HepG2 (cell line): ENCODE data around the gene ERBB4. TPM values are rescaled to one million over a fixed set of nuclear protein-coding genes. Genes with fewer than 3 reads are reported as not detected.

Experiments used
- ATAC-seq: fragments of 200-7000 bp; cut with Tn5 transposase; 3 replicates; pipeline ENCODE4 v1.9.1; 2020; ENCODE audit warnings: mild to moderate bottlenecking, moderate library complexity
- BruUV-seq: library from RNA; stranded (reverse); fragments of 400-500 nt; replicated peaks from 2 replicates; lab custom pipeline; 2021; lab: Mats Ljungman, UMichigan
- CTCF ChIA-PET: fragments of 300-600 bp; formaldehyde crosslinking; extraction: SDS; loops from one replicate; lab custom pipeline; 2021; ENCODE audit warnings: low total read pairs, inconsistent platforms, low intra/inter-chr PET ratio; lab: Yijun Ruan, JAX
- POLR2A ChIA-PET: fragments of 350-600 bp; sonication (Branson Sonifier 250); formaldehyde crosslinking; loops from one replicate; lab custom pipeline; 2020; ENCODE audit warnings: antibody characterized with exemption, inconsistent platforms; lab: Yijun Ruan, JAX
- DNase-seq: peaks from one replicate; pipeline ENCODE4 v3.0.0-alpha.2; 2015; ENCODE audit warnings: low spot score
- FAIRE-seq: peaks from 3 replicates; lab custom pipeline; 2011; peaks lifted over from hg19 to GRCh38; lab: Jason Lieb, UNC
- H2AFZ ChIP-seq: one replicate; pipeline ENCODE4 v1.6.1; 2011; ENCODE audit warnings: low read length, inconsistent platforms
- H3K27ac ChIP-seq: fragments of 300-600 bp; 3 replicates; pipeline ENCODE4 v1.8.0; 2011; ENCODE audit warnings: mixed run types, mild to moderate bottlenecking, mixed read lengths, low read length, inconsistent platforms; ENCODE audit not compliant: insufficient read depth; ENCODE audit errors: extremely low read length
- H3K27me3 ChIP-seq, 2 experiments: fragments of 200-600 bp in 1 of 2; 2 replicates in 1 of 2; 3 replicates in 1 of 2; pipeline versions ENCODE4 v1.6.0 to v1.8.0; 2011; ENCODE audit warnings: low read length in 2 of 2, mild to moderate bottlenecking in 2 of 2, moderate library complexity in 2 of 2, inconsistent platforms in 1 of 2; ENCODE audit not compliant: insufficient read depth in 2 of 2, control insufficient read depth in 1 of 2
- H3K36me3 ChIP-seq, 2 experiments: fragments of 200-600 bp in 1 of 2; replicated peaks in 1 of 2; 2 replicates in 1 of 2; 3 replicates in 1 of 2; pipeline versions ENCODE4 v1.5.1 to v1.8.0; 2011; ENCODE audit warnings: low read length in 2 of 2, inconsistent platforms in 1 of 2; ENCODE audit not compliant: insufficient read depth in 2 of 2, control insufficient read depth in 1 of 2
- H3K4me1 ChIP-seq: 2 replicates; pipeline ENCODE4 v1.5.1; 2012; ENCODE audit warnings: low read length, inconsistent platforms; ENCODE audit not compliant: insufficient read depth
- H3K4me2 ChIP-seq: 2 replicates; pipeline ENCODE4 v1.6.0; 2011; ENCODE audit warnings: low read depth, low read length, inconsistent platforms
- H3K4me3 ChIP-seq, 3 experiments: fragments of 200-600 bp in 1 of 3; sonication (generic), shearing (Covaris generic) in 1 of 3; replicated peaks in 1 of 3; 2 replicates each; pipeline ENCODE4 v1.5.1; 2011 to 2016; ENCODE audit warnings: low read length in 3 of 3, inconsistent platforms in 2 of 3, low read depth in 2 of 3, mild to moderate bottlenecking in 2 of 3, control low read depth in 1 of 3, mixed read lengths in 1 of 3; ENCODE audit not compliant: insufficient read depth in 1 of 3
- H3K79me2 ChIP-seq: one replicate; pipeline ENCODE4 v1.6.1; 2011; ENCODE audit warnings: low read length, inconsistent platforms; ENCODE audit not compliant: insufficient read depth
- H3K9ac ChIP-seq: 2 replicates; pipeline ENCODE4 v1.6.0; 2011; ENCODE audit warnings: mild to moderate bottlenecking, low read depth, low read length, inconsistent platforms; ENCODE audit not compliant: insufficient read depth
- H3K9me3 ChIP-seq: 2 replicates; pipeline ENCODE4 v1.5.1; 2012; ENCODE audit warnings: mild to moderate bottlenecking, low read length
- H4K20me1 ChIP-seq: 2 replicates; pipeline ENCODE4 v1.6.0; 2011; ENCODE audit warnings: inconsistent platforms, mild to moderate bottlenecking, low read length, moderate library complexity; ENCODE audit not compliant: insufficient read depth
- ATF3 ChIP-seq: sonication (generic); formaldehyde crosslinking; IDR thresholded peaks from 2 replicates; pipeline ENCODE4 v1.4.0; 2020; ENCODE audit warnings: missing genetic modification reagents
- CAMTA2 ChIP-seq: sonication (generic); formaldehyde crosslinking; IDR thresholded peaks from 2 replicates; pipeline ENCODE4 v1.4.0; 2020; ENCODE audit warnings: mild to moderate bottlenecking, missing genetic modification reagents, borderline replicate concordance
- EP300 ChIP-seq, 3 experiments: sonication (generic) in 1 of 3; formaldehyde crosslinking in 1 of 3; IDR thresholded peaks; 2 replicates each; pipeline versions ENCODE4 v1.5.1 to v1.6.1; 2011 to 2020; ENCODE audit warnings: low read depth in 2 of 3, low read length in 2 of 3, borderline replicate concordance in 1 of 3, improper control_type of control experiment in 1 of 3, mild to moderate bottlenecking in 1 of 3, missing genetic modification reagents in 1 of 3, moderate library complexity in 1 of 3
- EZH2 ChIP-seq: conservative IDR thresholded peaks from 2 replicates; pipeline ENCODE4 v1.6.1; 2012; ENCODE audit warnings: mild to moderate bottlenecking, low read depth, low read length, moderate library complexity
- GATAD2A ChIP-seq: IDR thresholded peaks from 2 replicates; pipeline ENCODE4 v1.6.1; 2016
- GLMP ChIP-seq: sonication (generic); formaldehyde crosslinking; IDR thresholded peaks from 2 replicates; pipeline ENCODE4 v1.9.0; 2021; ENCODE audit warnings: missing genetic modification reagents, mild to moderate bottlenecking, borderline replicate concordance
- IRF9 ChIP-seq: sonication (generic); formaldehyde crosslinking; IDR thresholded peaks from 2 replicates; pipeline ENCODE4 v1.8.0; 2022; ENCODE audit warnings: missing genetic modification reagents, mild to moderate bottlenecking, borderline replicate concordance
- NAIF1 ChIP-seq: sonication (generic); formaldehyde crosslinking; IDR thresholded peaks from 2 replicates; pipeline ENCODE4 v1.5.0; 2020; ENCODE audit warnings: mild to moderate bottlenecking, missing genetic modification reagents, borderline replicate concordance
- NRL ChIP-seq: sonication (generic); formaldehyde crosslinking; IDR thresholded peaks from 2 replicates; pipeline ENCODE4 v1.5.0; 2020; ENCODE audit warnings: missing genetic modification reagents, mild to moderate bottlenecking, moderate library complexity, borderline replicate concordance
- SOX5 ChIP-seq: IDR thresholded peaks from 2 replicates; pipeline ENCODE4 v1.6.1; 2016; ENCODE audit warnings: borderline replicate concordance
- TSC22D2 ChIP-seq: sonication (generic); formaldehyde crosslinking; IDR thresholded peaks from 2 replicates; pipeline ENCODE4 v1.5.1; 2020; ENCODE audit warnings: missing genetic modification reagents, mild to moderate bottlenecking, borderline replicate concordance
- ZNF468 ChIP-seq: sonication (generic); formaldehyde crosslinking; IDR thresholded peaks from 2 replicates; pipeline ENCODE4 v1.8.0; 2022; ENCODE audit warnings: mild to moderate bottlenecking, moderate library complexity, missing genetic modification reagents
- ZNF484 ChIP-seq: sonication (generic); formaldehyde crosslinking; IDR thresholded peaks from 2 replicates; pipeline ENCODE4 v1.5.1; 2020; ENCODE audit warnings: mild to moderate bottlenecking, low read depth, missing genetic modification reagents, borderline replicate concordance
- ZNF501 ChIP-seq: sonication (generic); formaldehyde crosslinking; IDR thresholded peaks from 2 replicates; pipeline ENCODE4 v1.5.1; 2020; ENCODE audit warnings: mild to moderate bottlenecking, moderate library complexity, missing genetic modification reagents
- ZNF891 ChIP-seq: sonication (generic); formaldehyde crosslinking; IDR thresholded peaks from 2 replicates; pipeline ENCODE4 v1.5.0; 2020; ENCODE audit warnings: mild to moderate bottlenecking, missing genetic modification reagents
- WGBS: methylation state at CpG from one replicate; pipeline ENCODE4 v1.1.6; 2017; ENCODE audit warnings: low lambda C conversion rate; 5-methylcytosine and 5-hydroxymethylcytosine counted together
- in situ Hi-C: cut with HindIII; loops from 2 replicates; pipeline ENCODE4 v1.10.0; 2017; ENCODE audit warnings: low pct_unique_long_range_greater_than_20kb; ENCODE audit not compliant: extremely low pct_ligation_motif_present
- intact Hi-C: fragments of 100-400 bp; cut with micrococcal nuclease; formaldehyde crosslinking; loops from one replicate; pipeline ENCODE4 v1.10.0; 2022; ENCODE audit not compliant: unreplicated experiment
- polyA plus RNA-seq, 8 experiments: library from polyadenylated mRNA; depleted of rRNA in 3 of 8; stranded (reverse) in 7 of 8; unstranded in 1 of 8; fragments of >200 nt; fragmentation: Illumina TruSeq in 4 of 8; extraction: Trizol in 4 of 8; gene quantifications; 2 replicates each; pipeline versions ENCODE4 v1.2.1 to v1.2.3, GENCODE V29; 2011 to 2016; ENCODE audit warnings: low read depth in 4 of 8, missing spikeins in 1 of 8, mixed read lengths in 1 of 8; ENCODE audit not compliant: insufficient read depth in 1 of 8
- total RNA-seq, 5 experiments: library from RNA; depleted of rRNA; stranded (reverse); fragments of >200 nt; fragmentation: Illumina TruSeq; extraction: Trizol; gene quantifications; 2 replicates each; pipeline ENCODE4 v1.2.3, GENCODE V29; 2016; ENCODE audit warnings: low read depth in 1 of 5

ERBB4 gene
- total and polyA plus RNA-seq, 2 of the 13 experiments (the other 11 are each of a cell fraction or from before 2014, with no cell fraction given), result not detected

GRCh38 chr2:212426637-212427412, 111.8 kb downstream of the ERBB4 start:
- Histone ChIP-seq H4K20me1 (no peaks in the 10 kb centered on the region), H3K79me2 (no peaks in the 10 kb centered on the region), H3K4me1 (no peaks in the 10 kb centered on the region), H3K36me3 (no peaks in the 10 kb centered on the region), H3K4me3 (no peak overlapping the region), H3K9ac (no peak overlapping the region), H3K27ac (no peak overlapping the region), H3K4me2 (no peak overlapping the region), H2AFZ (no peak overlapping the region), H3K27me3 (no peaks in the 10 kb centered on the region; a peak in 1 of 5 replicates), H3K9me3 (no peaks in the 10 kb centered on the region)
- no peak for TF ChIP-seq GLMP (CRISPR knock-in tag)
- no peak for DNase-seq
- in situ Hi-C loops (no loop called here), intact Hi-C loops (no loop called here)
- ChIA-PET CTCF (no interaction called here), POLR2A (no interaction called here)
- no peak for FAIRE-seq
- BruUV-seq, result no TSS peak
- WGBS, result 16% methylated on average over 5 of the region's 5 CpGs
- no peak for ATAC-seq

- Histone ChIP-seq H3K9ac (no peak overlapping the region), H3K4me1 (no peaks in the 10 kb centered on the region), H3K36me3 (no peaks in the 10 kb centered on the region), H4K20me1 (no peaks in the 10 kb centered on the region), H3K27me3 (no peaks in the 10 kb centered on the region; a peak in 1 of 5 replicates), H2AFZ (no peak overlapping the region), H3K4me3 (no peak overlapping the region), H3K9me3 (no peaks in the 10 kb centered on the region), H3K79me2 (no peaks in the 10 kb centered on the region), H3K4me2 (no peak overlapping the region), H3K27ac (no peak overlapping the region)
- ChIA-PET CTCF (no interaction called here), POLR2A (no interaction called here)
- intact Hi-C loops, result no loop called here
- peak; percentile 53 for DNase-seq
- in situ Hi-C loops, result no loop called here
- peak; percentile 84 for ATAC-seq
- no TSS peak for BruUV-seq
- FAIRE-seq, result no peak
- TF ChIP-seq ZNF484 (CRISPR knock-in tag) (no peak), IRF9 (CRISPR knock-in tag) (no peak), TSC22D2 (CRISPR knock-in tag) (no peak), NAIF1 (CRISPR knock-in tag) (no peak), CAMTA2 (CRISPR knock-in tag) (no peak), GATAD2A (CRISPR knock-in tag) (0 out of 2 replicates have a peak, but pooled peaks have one; percentile 19), NRL (CRISPR knock-in tag) (no peak), ZNF891 (no peak), EP300 (IDR thresholded peaks at IDR 0.05; ENCODE audit: low read depth in 2 of 2, low read length in 2 of 2) (0 out of 4 replicates have a peak, but pooled peaks of 1 of the 2 experiments have one; percentile 10), EP300 (CRISPR knock-in tag; IDR thresholded peaks at IDR 0.05; ENCODE audit: borderline replicate concordance) (no peak), SOX5 (CRISPR knock-in tag) (no peak), ZNF501 (CRISPR knock-in tag) (no peak), ZNF468 (CRISPR knock-in tag) (no peak), ATF3 (CRISPR knock-in tag) (peak; percentile 63; the same call in 1 of the 2 replicates), EZH2 (no peak)
Observed at GRCh38 chr2:212424082-212424481, 114.5 kb downstream of the ERBB4 start.
